H1 (cell line): ENCODE data around the gene IL26.

Experiments used
- E2F6 ChIP-seq: IDR thresholded peaks from 2 replicates; pipeline ENCODE4 v1.6.1; 2012; ENCODE audit warnings: inconsistent platforms
- FOSL1 ChIP-seq: IDR thresholded peaks from 2 replicates; pipeline ENCODE4 v1.6.1; 2011; ENCODE audit warnings: mild to moderate bottlenecking, low read depth, low read length, moderate library complexity; ENCODE audit not compliant: insufficient read depth
- JUN ChIP-seq: IDR thresholded peaks from 2 replicates; pipeline ENCODE4 v1.6.1; 2011; ENCODE audit warnings: low read depth, mild to moderate bottlenecking, improper control_type of control experiment, low read length
- POLR2AphosphoS5 ChIP-seq: IDR thresholded peaks from 2 replicates; pipeline ENCODE4 v1.6.1; 2011; ENCODE audit warnings: low read depth, low read length
- TAF1 ChIP-seq: IDR thresholded peaks from 2 replicates; pipeline ENCODE4 v1.6.1; 2011; ENCODE audit warnings: mild to moderate bottlenecking, low read depth, low read length
- ZNF274 ChIP-seq: IDR thresholded peaks from 2 replicates; pipeline ENCODE4 v1.7.0; 2012; ENCODE audit warnings: low read length, borderline replicate concordance; ENCODE audit errors: extremely low read depth
- TF ChIP-seq, protein P1 (sequence below), 3 experiments: IDR thresholded peaks; 1 replicate in 2 of 3; 2 replicates in 1 of 3; pipeline versions ENCODE4 v1.5.1 to v1.6.1; 2011; ENCODE audit warnings: low read length in 3 of 3, mild to moderate bottlenecking in 3 of 3, inconsistent platforms in 2 of 3, low read depth in 1 of 3, moderate library complexity in 1 of 3; ENCODE audit not compliant: insufficient read depth in 1 of 3; ENCODE audit errors: control extremely low read depth in 1 of 3

DNA sequence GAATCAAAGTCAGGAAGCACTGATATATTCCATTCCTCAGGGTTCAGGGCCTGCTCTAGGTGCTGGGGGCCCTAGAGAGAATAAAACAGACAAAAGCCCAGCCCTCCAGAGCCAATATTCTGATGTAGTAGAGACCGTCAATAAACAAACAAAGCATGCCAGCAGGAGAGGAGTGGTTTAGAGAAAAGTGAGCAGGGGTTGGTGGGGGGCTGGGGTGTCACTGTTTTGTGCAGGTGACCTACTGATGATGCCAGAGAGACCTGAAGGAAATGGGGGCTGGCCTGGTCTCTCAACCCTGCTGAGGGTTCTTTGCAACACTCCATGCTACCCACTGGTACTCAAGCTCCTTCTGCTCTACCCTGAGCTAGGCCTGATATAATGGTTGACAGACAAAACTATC lies 26.5 kb downstream of the IL26 start:
- TF ChIP-seq, protein P1, sequence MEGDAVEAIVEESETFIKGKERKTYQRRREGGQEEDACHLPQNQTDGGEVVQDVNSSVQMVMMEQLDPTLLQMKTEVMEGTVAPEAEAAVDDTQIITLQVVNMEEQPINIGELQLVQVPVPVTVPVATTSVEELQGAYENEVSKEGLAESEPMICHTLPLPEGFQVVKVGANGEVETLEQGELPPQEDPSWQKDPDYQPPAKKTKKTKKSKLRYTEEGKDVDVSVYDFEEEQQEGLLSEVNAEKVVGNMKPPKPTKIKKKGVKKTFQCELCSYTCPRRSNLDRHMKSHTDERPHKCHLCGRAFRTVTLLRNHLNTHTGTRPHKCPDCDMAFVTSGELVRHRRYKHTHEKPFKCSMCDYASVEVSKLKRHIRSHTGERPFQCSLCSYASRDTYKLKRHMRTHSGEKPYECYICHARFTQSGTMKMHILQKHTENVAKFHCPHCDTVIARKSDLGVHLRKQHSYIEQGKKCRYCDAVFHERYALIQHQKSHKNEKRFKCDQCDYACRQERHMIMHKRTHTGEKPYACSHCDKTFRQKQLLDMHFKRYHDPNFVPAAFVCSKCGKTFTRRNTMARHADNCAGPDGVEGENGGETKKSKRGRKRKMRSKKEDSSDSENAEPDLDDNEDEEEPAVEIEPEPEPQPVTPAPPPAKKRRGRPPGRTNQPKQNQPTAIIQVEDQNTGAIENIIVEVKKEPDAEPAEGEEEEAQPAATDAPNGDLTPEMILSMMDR (IDR thresholded peaks at IDR 0.05; ENCODE audit: control extremely low read depth in 1 of 3, insufficient read depth in 1 of 3, low read depth in 1 of 3, low read length in 3 of 3), result no peak
- no peak for TF ChIP-seq JUN
- TF ChIP-seq TAF1, result no peak
- no peak for TF ChIP-seq FOSL1
- TF ChIP-seq E2F6, result no peak
- no peak for TF ChIP-seq POLR2AphosphoS5
- TF ChIP-seq ZNF274, result no peak
